H9 (cell line): ENCODE measurements around the gene AIG1. TPM values are rescaled to one million over a fixed set of nuclear protein-coding genes. Genes with fewer than 3 reads are reported as not detected.

Source experiments
- DNase-seq: peaks from one replicate; pipeline ENCODE4 v3.0.0-alpha.2; 2017
- H2AFZ ChIP-seq: one replicate; pipeline ENCODE4 v1.6.1; 2013; ENCODE audit warnings: mild to moderate bottlenecking, low read length, control low read depth, moderate library complexity
- H2AK5ac ChIP-seq: 2 replicates; pipeline ENCODE4 v1.6.1; 2013; ENCODE audit warnings: low read length, control low read depth, mixed read lengths; ENCODE audit not compliant: insufficient read length
- H2BK120ac ChIP-seq: one replicate; pipeline ENCODE4 v1.6.1; 2013; ENCODE audit warnings: low read depth, mild to moderate bottlenecking, low read length, control low read depth, inconsistent platforms; ENCODE audit not compliant: poor library complexity, severe bottlenecking
- H2BK12ac ChIP-seq: 2 replicates; pipeline ENCODE4 v1.6.1; 2013; ENCODE audit warnings: low read length, control low read depth, mixed read lengths, low read depth; ENCODE audit not compliant: insufficient read length
- H2BK15ac ChIP-seq: 2 replicates; pipeline ENCODE4 v1.6.1; 2013; ENCODE audit warnings: low read depth, low read length, control low read depth
- H2BK20ac ChIP-seq: one replicate; pipeline ENCODE4 v1.6.1; 2013; ENCODE audit warnings: low read depth, mild to moderate bottlenecking, low read length, control low read depth, inconsistent platforms; ENCODE audit not compliant: poor library complexity, severe bottlenecking
- H2BK5ac ChIP-seq: 2 replicates; pipeline ENCODE4 v1.6.1; 2013; ENCODE audit warnings: low read length, control low read depth, mixed read lengths; ENCODE audit not compliant: insufficient read length
- H3K14ac ChIP-seq: 2 replicates; pipeline ENCODE4 v1.6.1; 2013; ENCODE audit warnings: low read length, control low read depth; ENCODE audit not compliant: insufficient read depth
- H3K18ac ChIP-seq: 2 replicates; pipeline ENCODE4 v1.6.1; 2013; ENCODE audit warnings: low read depth, mild to moderate bottlenecking, mixed read lengths, low read length, control low read depth; ENCODE audit not compliant: insufficient read length
- H3K23ac ChIP-seq: 2 replicates; pipeline ENCODE4 v1.6.1; 2013; ENCODE audit warnings: low read length, control low read depth, mixed read lengths, low read depth; ENCODE audit not compliant: insufficient read length
- H3K23me2 ChIP-seq: 2 replicates; pipeline ENCODE4 v1.6.1; 2013; ENCODE audit warnings: low read depth, mild to moderate bottlenecking, mixed read lengths, low read length, control low read depth; ENCODE audit not compliant: insufficient read length, poor library complexity, severe bottlenecking
- H3K27ac ChIP-seq: 2 replicates; pipeline ENCODE4 v1.5.1; 2013; ENCODE audit warnings: low read length, control low read depth, mixed read lengths, low read depth; ENCODE audit not compliant: insufficient read length
- H3K27me3 ChIP-seq: 2 replicates; pipeline ENCODE4 v1.6.1; 2013; ENCODE audit warnings: low read length, control low read depth, inconsistent platforms; ENCODE audit not compliant: insufficient read depth
- H3K4ac ChIP-seq: 2 replicates; pipeline ENCODE4 v1.6.1; 2013; ENCODE audit warnings: low read depth, mild to moderate bottlenecking, control low read depth, inconsistent platforms, low read length, moderate library complexity
- H3K4me1 ChIP-seq: 2 replicates; pipeline ENCODE4 v1.6.1; 2013; ENCODE audit warnings: low read length, control low read depth, inconsistent platforms; ENCODE audit not compliant: insufficient read depth
- H3K4me2 ChIP-seq: 2 replicates; pipeline ENCODE4 v1.6.1; 2013; ENCODE audit warnings: low read length, control low read depth, mixed read lengths; ENCODE audit not compliant: insufficient read length, insufficient read depth
- H3K56ac ChIP-seq: 2 replicates; pipeline ENCODE4 v1.6.1; 2013; ENCODE audit warnings: low read depth, mild to moderate bottlenecking, mixed read lengths, low read length, control low read depth; ENCODE audit not compliant: insufficient read length
- H3K79me1 ChIP-seq: 2 replicates; pipeline ENCODE4 v1.6.1; 2013; ENCODE audit warnings: low read depth, mild to moderate bottlenecking, moderate library complexity, low read length, control low read depth, inconsistent platforms; ENCODE audit not compliant: insufficient read depth, poor library complexity, severe bottlenecking
- H3K79me2 ChIP-seq: 2 replicates; pipeline ENCODE4 v1.6.1; 2013; ENCODE audit warnings: low read length, control low read depth, inconsistent platforms; ENCODE audit not compliant: insufficient read depth
- H3K9ac ChIP-seq: 2 replicates; pipeline ENCODE4 v1.6.1; 2013; ENCODE audit warnings: low read length, control low read depth, mixed read lengths; ENCODE audit not compliant: insufficient read length; ENCODE audit errors: extremely low read depth
- H3K9me3 ChIP-seq: one replicate; pipeline ENCODE4 v1.6.1; 2013; ENCODE audit warnings: low read depth, low read length, inconsistent platforms; ENCODE audit not compliant: control insufficient read depth
- H3T11ph ChIP-seq: one replicate; pipeline ENCODE4 v1.6.1; 2013; ENCODE audit warnings: mild to moderate bottlenecking, low read length, control low read depth, inconsistent platforms
- H4K20me1 ChIP-seq: one replicate; pipeline ENCODE4 v1.6.1; 2013; ENCODE audit not compliant: control insufficient read depth, insufficient read length, insufficient read depth
- H4K5ac ChIP-seq: 2 replicates; pipeline ENCODE4 v1.6.1; 2013; ENCODE audit warnings: low read depth, mild to moderate bottlenecking, mixed read lengths, low read length, control low read depth; ENCODE audit not compliant: insufficient read length
- H4K8ac ChIP-seq: replicated peaks from 2 replicates; pipeline ENCODE4 v1.6.1; 2013; ENCODE audit warnings: low read length, control low read depth, mixed read lengths, low read depth; ENCODE audit not compliant: insufficient read length
- H4K91ac ChIP-seq: 2 replicates; pipeline ENCODE4 v1.6.1; 2013; ENCODE audit warnings: low read depth, mild to moderate bottlenecking, moderate library complexity, mixed read lengths, low read length, control low read depth; ENCODE audit not compliant: insufficient read length
- H3K27ac Mint-ChIP-seq, 3 experiments: 2 replicates in 2 of 3; 3 replicates in 1 of 3; pipeline ENCODE4 v1.8.0; 2020 to 2021; ENCODE audit warnings: mixed read lengths in 3 of 3, mild to moderate bottlenecking in 1 of 3, moderate library complexity in 1 of 3
- H3K27me3 Mint-ChIP-seq: 2 replicates; pipeline ENCODE4 v1.8.0; 2021; ENCODE audit warnings: low read depth, mild to moderate bottlenecking, moderate library complexity, mixed read lengths
- H3K36me3 Mint-ChIP-seq, 3 experiments: 2 replicates in 2 of 3; 3 replicates in 1 of 3; pipeline ENCODE4 v1.8.0; 2020 to 2021; ENCODE audit warnings: low read depth in 3 of 3, mixed read lengths in 3 of 3; ENCODE audit not compliant: insufficient read depth in 1 of 3
- H3K4me1 Mint-ChIP-seq, 2 experiments: 2 replicates each; pipeline ENCODE4 v1.8.0; 2020; ENCODE audit warnings: mixed read lengths in 2 of 2
- H3K4me3 Mint-ChIP-seq, 2 experiments: 2 replicates in 1 of 2; 3 replicates in 1 of 2; pipeline ENCODE4 v1.8.0; 2020 to 2021; ENCODE audit warnings: mild to moderate bottlenecking in 2 of 2, mixed read lengths in 2 of 2, moderate library complexity in 1 of 2
- H3K9me3 Mint-ChIP-seq, 2 experiments: 2 replicates in 1 of 2; 3 replicates in 1 of 2; pipeline ENCODE4 v1.8.0; 2020; ENCODE audit warnings: mild to moderate bottlenecking in 2 of 2, mixed read lengths in 2 of 2, moderate library complexity in 1 of 2
- total RNA-seq: library from RNA; stranded (reverse); gene quantifications from 2 replicates; pipeline ENCODE4 v1.2.1, GENCODE V29; 2021
- TF ChIP-seq, protein P1 (sequence below): fragments of 200-600 bp; sonication (generic); conservative IDR thresholded peaks from 3 replicates; pipeline ENCODE4 v1.8.0; 2021; ENCODE audit warnings: antibody characterized with exemption, mild to moderate bottlenecking

Gene AIG1
- total RNA-seq, 1 experiment from 2014 or later: 44.6 TPM

DNA sequence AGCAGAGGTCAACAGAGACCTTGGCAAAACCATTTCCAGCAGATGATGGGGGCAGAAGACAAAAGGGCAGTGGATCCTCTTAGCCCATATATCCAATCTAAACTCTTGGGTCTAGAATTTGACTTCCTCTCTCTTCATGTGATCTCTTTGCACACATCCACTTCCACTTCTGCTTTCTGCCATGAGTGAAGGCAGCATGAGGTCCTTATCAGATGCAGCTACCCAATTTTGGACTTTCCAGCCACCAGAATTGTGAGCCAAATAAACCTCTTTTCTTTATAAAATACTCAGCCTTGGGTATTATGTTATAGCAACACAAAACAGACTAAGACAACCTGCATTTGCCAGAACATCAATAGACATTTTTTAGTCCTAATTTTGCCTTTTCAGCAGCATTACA is 198.3 kb downstream of the AIG1 start:
- Histone ChIP-seq H3K23ac (no peak overlapping the region), H3K14ac (no peak overlapping the region), H3K56ac (no peak overlapping the region), H2AFZ (no peak overlapping the region), H3K23me2 (no peaks in the 10 kb centered on the region), H4K5ac (no peak overlapping the region), H3K4ac (no peak overlapping the region), H4K91ac (no peak overlapping the region), H3K79me2 (no peaks in the 10 kb centered on the region), H3K18ac (no peak overlapping the region), H4K8ac (no peak overlapping the region), H2AK5ac (no peak overlapping the region), H2BK5ac (no peak overlapping the region), H3K4me2 (no peak overlapping the region), H4K20me1 (no peaks in the 10 kb centered on the region), H3K27me3 (no peaks in the 10 kb centered on the region), H3K4me1 (no peaks in the 10 kb centered on the region), H2BK120ac (no peak overlapping the region), H2BK20ac (no peak overlapping the region), H3K79me1 (no peaks in the 10 kb centered on the region), H2BK15ac (no peak overlapping the region), H2BK12ac (no peak overlapping the region), H3K9ac (no peak overlapping the region), H3K9me3 (no peaks in the 10 kb centered on the region), H3T11ph (no peak overlapping the region), H3K27ac (no peak overlapping the region)
- Mint-ChIP-seq H3K27ac (no peak overlapping the region), H3K27me3 (no peaks in the 10 kb centered on the region), H3K4me3 (no peak overlapping the region), H3K9me3 (peaks cover 4 to 14% of the 10 kb centered on the region in 2 experiments), H3K4me1 (peaks cover 8 to 18% of the 10 kb centered on the region in 2 experiments), H3K36me3 (peaks cover 2 to 22% (median 5%) of the 10 kb centered on the region in 3 experiments; a peak in 6 of 7 replicates)
- TF ChIP-seq, protein P1, sequence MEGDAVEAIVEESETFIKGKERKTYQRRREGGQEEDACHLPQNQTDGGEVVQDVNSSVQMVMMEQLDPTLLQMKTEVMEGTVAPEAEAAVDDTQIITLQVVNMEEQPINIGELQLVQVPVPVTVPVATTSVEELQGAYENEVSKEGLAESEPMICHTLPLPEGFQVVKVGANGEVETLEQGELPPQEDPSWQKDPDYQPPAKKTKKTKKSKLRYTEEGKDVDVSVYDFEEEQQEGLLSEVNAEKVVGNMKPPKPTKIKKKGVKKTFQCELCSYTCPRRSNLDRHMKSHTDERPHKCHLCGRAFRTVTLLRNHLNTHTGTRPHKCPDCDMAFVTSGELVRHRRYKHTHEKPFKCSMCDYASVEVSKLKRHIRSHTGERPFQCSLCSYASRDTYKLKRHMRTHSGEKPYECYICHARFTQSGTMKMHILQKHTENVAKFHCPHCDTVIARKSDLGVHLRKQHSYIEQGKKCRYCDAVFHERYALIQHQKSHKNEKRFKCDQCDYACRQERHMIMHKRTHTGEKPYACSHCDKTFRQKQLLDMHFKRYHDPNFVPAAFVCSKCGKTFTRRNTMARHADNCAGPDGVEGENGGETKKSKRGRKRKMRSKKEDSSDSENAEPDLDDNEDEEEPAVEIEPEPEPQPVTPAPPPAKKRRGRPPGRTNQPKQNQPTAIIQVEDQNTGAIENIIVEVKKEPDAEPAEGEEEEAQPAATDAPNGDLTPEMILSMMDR: no peak
- DNase-seq: no peak
